GM21515 (cell line): Measurements from ENCODE around the gene RGS14.
"Not testable (repeated sequence)": the region's sequence is repeated elsewhere in the genome, so short reads cannot be mapped to it uniquely, and the experiment has no call there.

Experiments
- ATAC-seq: cut with Tn5 transposase; IDR thresholded peaks from one replicate; pipeline ENCODE4 v1.9.1; 2021; ENCODE audit not compliant: unreplicated experiment

The RGS14 gene

GRCh38 chr5:177327539-177328522 is 29.9 kb upstream of the RGS14 start:
- ATAC-seq = no peak

GRCh38 chr5:177328545-177329231 is 29.0 kb upstream of the RGS14 start:
- no peak for ATAC-seq

GRCh38 chr5:177329883-177330282 is 27.8 kb upstream of the RGS14 start:
- no peak for ATAC-seq

- ATAC-seq = no peak
Observed at GRCh38 chr5:177330991-177331842, 26.5 kb upstream of the RGS14 start.

- no peak for ATAC-seq
Observed at GRCh38 chr5:177332031-177332895, 25.5 kb upstream of the RGS14 start.

- ATAC-seq = no peak
Observed at GRCh38 chr5:177332896-177333260, 24.8 kb upstream of the RGS14 start.

GRCh38 chr5:177333420-177334154 is 24.1 kb upstream of the RGS14 start:
- ATAC-seq = no peak

- no peak for ATAC-seq
Observed at GRCh38 chr5:177334155-177334551, 23.6 kb upstream of the RGS14 start.

- ATAC-seq = no peak
Observed at GRCh38 chr5:177334781-177335700, 22.7 kb upstream of the RGS14 start.

GRCh38 chr5:177335701-177336065 is 22.0 kb upstream of the RGS14 start:
- no peak for ATAC-seq

GRCh38 chr5:177336112-177336511 is 21.6 kb upstream of the RGS14 start:
- no peak for ATAC-seq

GRCh38 chr5:177336603-177337494 is 20.9 kb upstream of the RGS14 start:
- ATAC-seq = no peak

- ATAC-seq = no peak
Observed at GRCh38 chr5:177338251-177339106, 19.2 kb upstream of the RGS14 start.

- no peak for ATAC-seq
Observed at GRCh38 chr5:177339107-177339638, 18.6 kb upstream of the RGS14 start.

GRCh38 chr5:177343000-177343399 is 14.7 kb upstream of the RGS14 start:
- not testable (repeated sequence) for ATAC-seq

- no peak for ATAC-seq
Observed at GRCh38 chr5:177343777-177344176, 13.9 kb upstream of the RGS14 start.
